A673 (cell line): ENCODE results near the gene RLBP1.

Experiments used
- EZH2 ChIP-seq: fragments of 200-600 bp; sonication (generic); IDR thresholded peaks from 2 replicates; pipeline ENCODE4 v1.6.1; 2017; ENCODE audit warnings: borderline replicate concordance, low read depth, mild to moderate bottlenecking, mixed read lengths, antibody characterized with exemption, low read length; ENCODE audit not compliant: poor library complexity, severe bottlenecking
- TF ChIP-seq, protein P1 (sequence below): fragments of 300-800, 200-600 bp; sonication (generic); conservative IDR thresholded peaks from 2 replicates; pipeline ENCODE4 v1.5.1; 2017; ENCODE audit warnings: low read depth, mild to moderate bottlenecking, antibody characterized with exemption, low read length, moderate library complexity, mixed read lengths

DNA sequence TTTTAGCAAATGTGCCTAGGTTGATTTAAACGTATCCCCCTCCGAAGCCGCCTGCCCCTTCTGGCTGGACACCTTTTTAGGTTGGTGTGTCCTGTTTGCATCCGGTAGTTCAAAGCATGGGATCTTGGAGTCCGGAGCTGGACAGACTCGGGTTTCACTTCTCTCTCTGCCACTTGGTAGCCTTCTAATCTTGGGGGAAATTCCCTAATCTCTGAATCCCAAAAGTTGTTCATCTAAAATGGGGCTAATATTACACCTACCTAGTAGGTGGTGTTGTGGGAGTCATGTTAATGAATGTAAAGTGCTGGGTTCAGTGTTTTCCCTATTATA lies 23.2 kb upstream of the RLBP1 start:
- TF ChIP-seq, protein P1, sequence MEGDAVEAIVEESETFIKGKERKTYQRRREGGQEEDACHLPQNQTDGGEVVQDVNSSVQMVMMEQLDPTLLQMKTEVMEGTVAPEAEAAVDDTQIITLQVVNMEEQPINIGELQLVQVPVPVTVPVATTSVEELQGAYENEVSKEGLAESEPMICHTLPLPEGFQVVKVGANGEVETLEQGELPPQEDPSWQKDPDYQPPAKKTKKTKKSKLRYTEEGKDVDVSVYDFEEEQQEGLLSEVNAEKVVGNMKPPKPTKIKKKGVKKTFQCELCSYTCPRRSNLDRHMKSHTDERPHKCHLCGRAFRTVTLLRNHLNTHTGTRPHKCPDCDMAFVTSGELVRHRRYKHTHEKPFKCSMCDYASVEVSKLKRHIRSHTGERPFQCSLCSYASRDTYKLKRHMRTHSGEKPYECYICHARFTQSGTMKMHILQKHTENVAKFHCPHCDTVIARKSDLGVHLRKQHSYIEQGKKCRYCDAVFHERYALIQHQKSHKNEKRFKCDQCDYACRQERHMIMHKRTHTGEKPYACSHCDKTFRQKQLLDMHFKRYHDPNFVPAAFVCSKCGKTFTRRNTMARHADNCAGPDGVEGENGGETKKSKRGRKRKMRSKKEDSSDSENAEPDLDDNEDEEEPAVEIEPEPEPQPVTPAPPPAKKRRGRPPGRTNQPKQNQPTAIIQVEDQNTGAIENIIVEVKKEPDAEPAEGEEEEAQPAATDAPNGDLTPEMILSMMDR, result no peak
- no peak for TF ChIP-seq EZH2
